Measurements from ENCODE around the gene PPP1R2C. TPM values are rescaled to one million over a fixed set of nuclear protein-coding genes. Genes with fewer than 3 reads are reported as not detected.

Gene PPP1R2C
- not detected in 2 replicates for total RNA-seq

DNA sequence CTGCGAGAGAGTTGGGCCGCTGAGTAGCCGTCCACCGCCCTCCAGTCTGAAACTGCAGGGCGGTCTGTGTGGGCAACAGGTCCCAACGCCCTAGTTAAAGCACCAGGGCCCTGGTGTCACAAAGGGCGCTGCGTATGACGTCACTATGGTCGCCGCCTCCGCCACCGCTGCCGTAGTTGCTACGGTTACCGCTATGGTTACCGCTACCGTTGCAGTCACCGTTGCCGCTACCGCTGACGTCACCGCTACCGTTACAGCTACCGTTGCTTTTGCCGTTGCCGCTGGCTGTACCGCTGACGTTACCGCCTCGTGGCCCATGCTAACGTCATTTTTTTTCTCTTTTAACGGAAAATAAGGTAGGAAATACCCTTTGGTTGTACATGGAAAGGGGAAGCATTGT, at the start of gene PPP1R2C:
Gene PPP1R2C, minus strand, starts transcription at position 68 of the 400 bp plus-strand sequence. CDS start 84 bp downstream, outside the sequence.

All from regular cardiac myocyte (primary cell).